H9 (cell line): ENCODE results near the gene KL. TPM values are rescaled to one million over a fixed set of nuclear protein-coding genes. Genes with fewer than 3 reads are reported as not detected.

Experiments
- DNase-seq: peaks from one replicate; pipeline ENCODE4 v3.0.0-alpha.2; 2017
- H2AFZ ChIP-seq: one replicate; pipeline ENCODE4 v1.6.1; 2013; ENCODE audit warnings: mild to moderate bottlenecking, low read length, control low read depth, moderate library complexity
- H2AK5ac ChIP-seq: 2 replicates; pipeline ENCODE4 v1.6.1; 2013; ENCODE audit warnings: low read length, control low read depth, mixed read lengths; ENCODE audit not compliant: insufficient read length
- H2BK120ac ChIP-seq: one replicate; pipeline ENCODE4 v1.6.1; 2013; ENCODE audit warnings: low read depth, mild to moderate bottlenecking, low read length, control low read depth, inconsistent platforms; ENCODE audit not compliant: poor library complexity, severe bottlenecking
- H2BK12ac ChIP-seq: 2 replicates; pipeline ENCODE4 v1.6.1; 2013; ENCODE audit warnings: low read length, control low read depth, mixed read lengths, low read depth; ENCODE audit not compliant: insufficient read length
- H2BK15ac ChIP-seq: 2 replicates; pipeline ENCODE4 v1.6.1; 2013; ENCODE audit warnings: low read depth, low read length, control low read depth
- H2BK20ac ChIP-seq: one replicate; pipeline ENCODE4 v1.6.1; 2013; ENCODE audit warnings: low read depth, mild to moderate bottlenecking, low read length, control low read depth, inconsistent platforms; ENCODE audit not compliant: poor library complexity, severe bottlenecking
- H2BK5ac ChIP-seq: 2 replicates; pipeline ENCODE4 v1.6.1; 2013; ENCODE audit warnings: low read length, control low read depth, mixed read lengths; ENCODE audit not compliant: insufficient read length
- H3K14ac ChIP-seq: 2 replicates; pipeline ENCODE4 v1.6.1; 2013; ENCODE audit warnings: low read length, control low read depth; ENCODE audit not compliant: insufficient read depth
- H3K18ac ChIP-seq: 2 replicates; pipeline ENCODE4 v1.6.1; 2013; ENCODE audit warnings: low read depth, mild to moderate bottlenecking, mixed read lengths, low read length, control low read depth; ENCODE audit not compliant: insufficient read length
- H3K23ac ChIP-seq: 2 replicates; pipeline ENCODE4 v1.6.1; 2013; ENCODE audit warnings: low read length, control low read depth, mixed read lengths, low read depth; ENCODE audit not compliant: insufficient read length
- H3K23me2 ChIP-seq: 2 replicates; pipeline ENCODE4 v1.6.1; 2013; ENCODE audit warnings: low read depth, mild to moderate bottlenecking, mixed read lengths, low read length, control low read depth; ENCODE audit not compliant: insufficient read length, poor library complexity, severe bottlenecking
- H3K27ac ChIP-seq: 2 replicates; pipeline ENCODE4 v1.5.1; 2013; ENCODE audit warnings: low read length, control low read depth, mixed read lengths, low read depth; ENCODE audit not compliant: insufficient read length
- H3K27me3 ChIP-seq: 2 replicates; pipeline ENCODE4 v1.6.1; 2013; ENCODE audit warnings: low read length, control low read depth, inconsistent platforms; ENCODE audit not compliant: insufficient read depth
- H3K4ac ChIP-seq: 2 replicates; pipeline ENCODE4 v1.6.1; 2013; ENCODE audit warnings: low read depth, mild to moderate bottlenecking, control low read depth, inconsistent platforms, low read length, moderate library complexity
- H3K4me1 ChIP-seq: 2 replicates; pipeline ENCODE4 v1.6.1; 2013; ENCODE audit warnings: low read length, control low read depth, inconsistent platforms; ENCODE audit not compliant: insufficient read depth
- H3K4me2 ChIP-seq: 2 replicates; pipeline ENCODE4 v1.6.1; 2013; ENCODE audit warnings: low read length, control low read depth, mixed read lengths; ENCODE audit not compliant: insufficient read length, insufficient read depth
- H3K56ac ChIP-seq: 2 replicates; pipeline ENCODE4 v1.6.1; 2013; ENCODE audit warnings: low read depth, mild to moderate bottlenecking, mixed read lengths, low read length, control low read depth; ENCODE audit not compliant: insufficient read length
- H3K79me1 ChIP-seq: 2 replicates; pipeline ENCODE4 v1.6.1; 2013; ENCODE audit warnings: low read depth, mild to moderate bottlenecking, moderate library complexity, low read length, control low read depth, inconsistent platforms; ENCODE audit not compliant: insufficient read depth, poor library complexity, severe bottlenecking
- H3K79me2 ChIP-seq: 2 replicates; pipeline ENCODE4 v1.6.1; 2013; ENCODE audit warnings: low read length, control low read depth, inconsistent platforms; ENCODE audit not compliant: insufficient read depth
- H3K9ac ChIP-seq: 2 replicates; pipeline ENCODE4 v1.6.1; 2013; ENCODE audit warnings: low read length, control low read depth, mixed read lengths; ENCODE audit not compliant: insufficient read length; ENCODE audit errors: extremely low read depth
- H3K9me3 ChIP-seq: one replicate; pipeline ENCODE4 v1.6.1; 2013; ENCODE audit warnings: low read depth, low read length, inconsistent platforms; ENCODE audit not compliant: control insufficient read depth
- H3T11ph ChIP-seq: one replicate; pipeline ENCODE4 v1.6.1; 2013; ENCODE audit warnings: mild to moderate bottlenecking, low read length, control low read depth, inconsistent platforms
- H4K20me1 ChIP-seq: one replicate; pipeline ENCODE4 v1.6.1; 2013; ENCODE audit not compliant: control insufficient read depth, insufficient read length, insufficient read depth
- H4K5ac ChIP-seq: 2 replicates; pipeline ENCODE4 v1.6.1; 2013; ENCODE audit warnings: low read depth, mild to moderate bottlenecking, mixed read lengths, low read length, control low read depth; ENCODE audit not compliant: insufficient read length
- H4K8ac ChIP-seq: replicated peaks from 2 replicates; pipeline ENCODE4 v1.6.1; 2013; ENCODE audit warnings: low read length, control low read depth, mixed read lengths, low read depth; ENCODE audit not compliant: insufficient read length
- H4K91ac ChIP-seq: 2 replicates; pipeline ENCODE4 v1.6.1; 2013; ENCODE audit warnings: low read depth, mild to moderate bottlenecking, moderate library complexity, mixed read lengths, low read length, control low read depth; ENCODE audit not compliant: insufficient read length
- H3K27ac Mint-ChIP-seq, 3 experiments: 2 replicates in 2 of 3; 3 replicates in 1 of 3; pipeline ENCODE4 v1.8.0; 2020 to 2021; ENCODE audit warnings: mixed read lengths in 3 of 3, mild to moderate bottlenecking in 1 of 3, moderate library complexity in 1 of 3
- H3K27me3 Mint-ChIP-seq: 2 replicates; pipeline ENCODE4 v1.8.0; 2021; ENCODE audit warnings: low read depth, mild to moderate bottlenecking, moderate library complexity, mixed read lengths
- H3K36me3 Mint-ChIP-seq, 3 experiments: 2 replicates in 2 of 3; 3 replicates in 1 of 3; pipeline ENCODE4 v1.8.0; 2020 to 2021; ENCODE audit warnings: low read depth in 3 of 3, mixed read lengths in 3 of 3; ENCODE audit not compliant: insufficient read depth in 1 of 3
- H3K4me1 Mint-ChIP-seq, 2 experiments: 2 replicates each; pipeline ENCODE4 v1.8.0; 2020; ENCODE audit warnings: mixed read lengths in 2 of 2
- H3K4me3 Mint-ChIP-seq, 2 experiments: 2 replicates in 1 of 2; 3 replicates in 1 of 2; pipeline ENCODE4 v1.8.0; 2020 to 2021; ENCODE audit warnings: mild to moderate bottlenecking in 2 of 2, mixed read lengths in 2 of 2, moderate library complexity in 1 of 2
- H3K9me3 Mint-ChIP-seq, 2 experiments: 2 replicates in 1 of 2; 3 replicates in 1 of 2; pipeline ENCODE4 v1.8.0; 2020; ENCODE audit warnings: mild to moderate bottlenecking in 2 of 2, mixed read lengths in 2 of 2, moderate library complexity in 1 of 2
- CTCF ChIP-seq: fragments of 200-600 bp; sonication (generic); conservative IDR thresholded peaks from 3 replicates; pipeline ENCODE4 v1.8.0; 2021; ENCODE audit warnings: antibody characterized with exemption, mild to moderate bottlenecking
- WGBS: extraction: QIAGEN DNeasy Blood & Tissue Kit; methylation state at CpG from one replicate; pipeline ENCODE4 v1.1.7; 2013; ENCODE audit warnings: missing lambda C conversion rate, low lambda C conversion rate, mixed read lengths; ENCODE audit not compliant: insufficient read length; ENCODE audit errors: extremely low coverage; 5-methylcytosine and 5-hydroxymethylcytosine counted together
- total RNA-seq: library from RNA; stranded (reverse); gene quantifications from 2 replicates; pipeline ENCODE4 v1.2.1, GENCODE V29; 2021

The KL gene
- total RNA-seq, 1 experiment from 2014 or later, result not detected

GRCh38 chr13:33072759-33073158, 56.5 kb downstream of the KL start:
- Histone ChIP-seq H3K23me2 (no peaks in the 10 kb centered on the region), H2AK5ac (no peak overlapping the region), H3K79me1 (no peaks in the 10 kb centered on the region), H3K4me2 (no peak overlapping the region), H3T11ph (no peak overlapping the region), H3K9me3 (no peaks in the 10 kb centered on the region), H3K27me3 (no peaks in the 10 kb centered on the region), H3K23ac (no peak overlapping the region), H4K8ac (no peak overlapping the region), H3K18ac (no peak overlapping the region), H4K20me1 (no peaks in the 10 kb centered on the region), H2AFZ (no peak overlapping the region), H2BK20ac (no peak overlapping the region), H3K79me2 (no peaks in the 10 kb centered on the region), H3K56ac (no peak overlapping the region), H4K91ac (no peak overlapping the region), H2BK5ac (no peak overlapping the region), H2BK12ac (no peak overlapping the region), H3K27ac (no peak overlapping the region), H3K4me1 (no peaks in the 10 kb centered on the region; the same call in 1 of the 2 replicates), H2BK120ac (no peak overlapping the region), H3K4ac (no peak overlapping the region), H3K14ac (no peak overlapping the region), H4K5ac (no peak overlapping the region), H2BK15ac (no peak overlapping the region), H3K9ac (no peak overlapping the region)
- no peak for TF ChIP-seq CTCF
- Mint-ChIP-seq H3K27me3 (no peaks in the 10 kb centered on the region), H3K27ac (no peak overlapping the region), H3K36me3 (no peaks in the 10 kb centered on the region; a peak in 1 of 7 replicates), H3K9me3 (no peaks in the 10 kb centered on the region; a peak in 1 of 5 replicates), H3K4me1 (peaks cover 22 to 24% of the 10 kb centered on the region in 2 experiments), H3K4me3 (no peak overlapping the region)
- WGBS, result no CpG with 5 or more reads among the region's 1 CpG
- no peak for DNase-seq
